Caco-2 (cell line): ENCODE data around the gene ELL. TPM values are rescaled to one million over a fixed set of nuclear protein-coding genes. Genes with fewer than 3 reads are reported as not detected.

ENCODE experiments used
- BruUV-seq: library from RNA; stranded (reverse); fragments of 400-500 nt; replicated peaks from 2 replicates; lab custom pipeline; 2021; lab: Mats Ljungman, UMichigan
- CTCF ChIA-PET: fragments of 300-600 bp; sonication (Branson Sonifier 250); formaldehyde crosslinking; loops from one replicate; lab custom pipeline; 2022; ENCODE audit warnings: antibody characterized with exemption; lab: Charles Lee
- POLR2A ChIA-PET: fragments of 300-600 bp; sonication (Branson Sonifier 250); formaldehyde crosslinking; loops from one replicate; lab custom pipeline; 2022; ENCODE audit warnings: antibody characterized with exemption; lab: Charles Lee
- DNase-seq, 2 experiments: peaks; one replicate each; pipeline versions ENCODE4 v3.0.0 to v3.0.0-alpha.2; 2020 to 2022
- H3K27me3 ChIP-seq: replicated peaks from 2 replicates; pipeline ENCODE4 v1.6.0; 2011; ENCODE audit warnings: low read length; ENCODE audit not compliant: control insufficient read depth, insufficient read depth
- H3K36me3 ChIP-seq: 2 replicates; pipeline ENCODE4 v1.5.1; 2011; ENCODE audit warnings: low read length; ENCODE audit not compliant: control insufficient read depth, insufficient read depth
- H3K4me1 ChIP-seq: fragments of 250-450 bp; sonication (Bioruptor Pico); 2 replicates; pipeline ENCODE4 v1.5.1; 2020; ENCODE audit warnings: mild to moderate bottlenecking
- H3K4me3 ChIP-seq: 2 replicates; pipeline ENCODE4 v1.5.1; 2011; ENCODE audit warnings: low read depth, mild to moderate bottlenecking, control low read depth, low read length
- H3K9me3 ChIP-seq: fragments of 250-450 bp; sonication (Bioruptor Pico); 2 replicates; pipeline ENCODE4 v1.5.1; 2020; ENCODE audit warnings: mild to moderate bottlenecking, moderate library complexity
- H3K27ac Mint-ChIP-seq: one replicate; pipeline ENCODE4 v1.8.0; 2022; ENCODE audit warnings: mixed read lengths; ENCODE audit not compliant: unreplicated experiment
- H3K27me3 Mint-ChIP-seq: one replicate; pipeline ENCODE4 v1.8.0; 2022; ENCODE audit warnings: mixed read lengths; ENCODE audit not compliant: insufficient read depth, unreplicated experiment
- H3K36me3 Mint-ChIP-seq: one replicate; pipeline ENCODE4 v1.8.0; 2022; ENCODE audit warnings: mild to moderate bottlenecking, mixed read lengths; ENCODE audit not compliant: insufficient read depth, unreplicated experiment
- H3K4me1 Mint-ChIP-seq: one replicate; pipeline ENCODE4 v1.8.0; 2022; ENCODE audit warnings: low read depth, mixed read lengths; ENCODE audit not compliant: unreplicated experiment
- H3K4me3 Mint-ChIP-seq: one replicate; pipeline ENCODE4 v1.8.0; 2022; ENCODE audit warnings: mild to moderate bottlenecking, moderate library complexity, mixed read lengths; ENCODE audit not compliant: unreplicated experiment
- H3K9me3 Mint-ChIP-seq: one replicate; pipeline ENCODE4 v1.8.0; 2022; ENCODE audit warnings: mixed read lengths; ENCODE audit not compliant: unreplicated experiment
- CTCF ChIP-seq, 2 experiments: fragments of 200-600 bp in 1 of 2; IDR thresholded peaks; 1 replicate in 1 of 2; 2 replicates in 1 of 2; pipeline versions ENCODE4 v1.5.1 to v1.8.0; 2011 to 2022; ENCODE audit warnings: antibody characterized with exemption in 1 of 2, control low read depth in 1 of 2, inconsistent platforms in 1 of 2, low read depth in 1 of 2, low read length in 1 of 2, mild to moderate bottlenecking in 1 of 2, moderate library complexity in 1 of 2; ENCODE audit not compliant: insufficient read depth in 1 of 2, severe bottlenecking in 1 of 2, unreplicated experiment in 1 of 2
- intact Hi-C: fragments of 100-400 bp; cut with micrococcal nuclease; formaldehyde crosslinking; loops from one replicate; pipeline ENCODE4 v1.10.0; 2022; ENCODE audit not compliant: unreplicated experiment
- total RNA-seq: library from RNA; stranded (reverse); gene quantifications from 2 replicates; pipeline ENCODE4 v1.2.3, GENCODE V29; 2022

Gene ELL
- total RNA-seq, 1 experiment from 2014 or later: 12.1 TPM

- DNase-seq: no peak
- H3K4me3 ChIP-seq: no peak overlapping the region
- intact Hi-C loops: loop anchor here (5.0 kb wide), 1 partner anchor 37 kb away; the partner anchor contains the start of gene ELL
- Mint-ChIP-seq H3K36me3 (peaks cover 27% of the 10 kb centered on the region), H3K27ac (peak overlapping the region; percentile 17), H3K4me1 (no peaks in the 10 kb centered on the region), H3K4me3 (no peak overlapping the region), H3K9me3 (no peaks in the 10 kb centered on the region), H3K27me3 (no peaks in the 10 kb centered on the region)
- CTCF ChIA-PET: interaction anchor here (1.4 kb wide), 1 partner anchor 35 kb away, joined by 3 read pairs; no protein-coding TSS in a partner anchor
- no peaks in the 10 kb centered on the region for H3K36me3 ChIP-seq
- H3K9me3 ChIP-seq: no peaks in the 10 kb centered on the region
- BruUV-seq: no TSS peak
- no peaks in the 10 kb centered on the region for H3K27me3 ChIP-seq
- POLR2A ChIA-PET: no interaction called here
- no peaks in the 10 kb centered on the region for H3K4me1 ChIP-seq
- no peak for TF ChIP-seq CTCF (IDR thresholded peaks at IDR 0.05; ENCODE audit: insufficient read depth in 1 of 2, low read depth in 1 of 2, low read length in 1 of 2, severe bottlenecking in 1 of 2, unreplicated experiment in 1 of 2)
These were observed 36.9 kb downstream of the ELL start for GRCh38 chr19:18484992-18485391.

- Mint-ChIP-seq H3K4me3 (no peak overlapping the region), H3K4me1 (no peaks in the 10 kb centered on the region), H3K36me3 (peaks cover 31% of the 10 kb centered on the region), H3K27ac (no peak overlapping the region), H3K27me3 (no peaks in the 10 kb centered on the region), H3K9me3 (no peaks in the 10 kb centered on the region)
- H3K9me3 ChIP-seq: no peaks in the 10 kb centered on the region
- DNase-seq: no peak
- H3K27me3 ChIP-seq: no peaks in the 10 kb centered on the region
- H3K4me1 ChIP-seq: no peaks in the 10 kb centered on the region
- no TSS peak for BruUV-seq
- CTCF ChIA-PET: interaction anchor here (1.5 kb wide), 1 partner anchor 106 kb away, joined by 7 read pairs; no protein-coding TSS in a partner anchor
- POLR2A ChIA-PET: no interaction called here
- no peaks in the 10 kb centered on the region for H3K36me3 ChIP-seq
- no peak overlapping the region for H3K4me3 ChIP-seq
- intact Hi-C loops: no loop called here
- TF ChIP-seq CTCF (IDR thresholded peaks at IDR 0.05; ENCODE audit: insufficient read depth in 1 of 2, low read depth in 1 of 2, low read length in 1 of 2, severe bottlenecking in 1 of 2, unreplicated experiment in 1 of 2): no peak
These were observed 38.6 kb downstream of the ELL start for GRCh38 chr19:18483119-18483890.

GRCh38 chr19:18481505-18482222 is 40.2 kb downstream of the ELL start:
- intact Hi-C loops: no loop called here
- Mint-ChIP-seq H3K27me3 (no peaks in the 10 kb centered on the region), H3K36me3 (peaks cover 26% of the 10 kb centered on the region), H3K4me3 (no peak overlapping the region), H3K27ac (no peak overlapping the region), H3K9me3 (no peaks in the 10 kb centered on the region), H3K4me1 (peaks cover 5% of the 10 kb centered on the region)
- no peaks in the 10 kb centered on the region for H3K36me3 ChIP-seq
- CTCF ChIA-PET: interaction anchor here (0.6 to 1.5 kb wide), 2 partner anchors 57 to 108 kb away, joined by 5 to 7 read pairs; no protein-coding TSS in a partner anchor
- no peak overlapping the region for H3K4me3 ChIP-seq
- H3K27me3 ChIP-seq: no peaks in the 10 kb centered on the region
- no peak for DNase-seq
- TF ChIP-seq CTCF (IDR thresholded peaks at IDR 0.05; ENCODE audit: insufficient read depth in 1 of 2, low read depth in 1 of 2, low read length in 1 of 2, severe bottlenecking in 1 of 2, unreplicated experiment in 1 of 2): no peak
- no peaks in the 10 kb centered on the region for H3K4me1 ChIP-seq
- POLR2A ChIA-PET: no interaction called here
- no peaks in the 10 kb centered on the region for H3K9me3 ChIP-seq
- BruUV-seq: no TSS peak
